ENCODE results near the gene DHRS3.
"Not testable (repeated sequence)": the region's sequence is repeated elsewhere in the genome, so short reads cannot be mapped to it uniquely, and the experiment has no call there.

Gene DHRS3

DNA sequence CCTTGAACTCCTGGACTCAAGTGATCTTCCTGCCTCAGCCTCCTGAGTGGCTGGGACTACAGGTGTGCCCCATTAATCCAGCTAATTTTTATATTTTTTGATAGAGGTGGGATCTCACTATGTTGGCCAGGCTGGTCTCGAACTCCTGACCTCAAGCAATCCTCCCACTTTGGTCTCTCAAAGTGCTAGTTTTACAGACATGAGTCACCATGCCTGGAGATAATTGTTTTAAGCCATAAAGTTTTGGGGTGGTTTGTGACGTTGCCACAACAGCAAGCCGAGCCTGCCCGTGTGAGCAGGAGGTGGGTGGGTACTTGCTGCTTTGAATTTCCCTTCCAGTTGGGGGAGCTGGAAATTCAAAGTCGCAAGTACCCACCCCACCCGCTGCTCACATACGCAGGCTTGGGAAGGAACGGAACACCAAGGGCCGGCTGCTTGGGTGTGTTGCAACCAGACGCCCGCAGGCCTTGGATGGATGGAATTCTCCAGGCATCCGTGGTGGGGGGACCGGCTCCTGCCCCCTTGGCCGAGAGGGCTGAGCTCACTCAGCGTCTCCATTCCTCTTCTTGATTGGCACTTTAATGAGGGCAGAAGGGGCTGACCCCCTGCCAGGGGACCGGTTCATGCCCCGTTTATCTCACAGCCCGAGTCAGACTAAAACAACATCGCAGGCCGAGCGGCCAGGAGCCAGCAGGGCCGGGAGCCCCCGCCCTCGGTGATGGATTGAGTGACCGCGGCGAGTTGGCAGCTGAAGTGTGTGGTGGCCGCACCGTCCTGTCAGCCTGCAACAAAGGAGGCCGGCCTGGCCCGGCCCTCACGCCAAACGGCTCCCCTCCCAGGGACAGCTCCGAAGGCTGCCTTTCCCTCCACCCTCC lies 78.1 kb downstream of the DHRS3 start:
- no peak for DNase-seq (ENCODE audit: low spot score)

DNA sequence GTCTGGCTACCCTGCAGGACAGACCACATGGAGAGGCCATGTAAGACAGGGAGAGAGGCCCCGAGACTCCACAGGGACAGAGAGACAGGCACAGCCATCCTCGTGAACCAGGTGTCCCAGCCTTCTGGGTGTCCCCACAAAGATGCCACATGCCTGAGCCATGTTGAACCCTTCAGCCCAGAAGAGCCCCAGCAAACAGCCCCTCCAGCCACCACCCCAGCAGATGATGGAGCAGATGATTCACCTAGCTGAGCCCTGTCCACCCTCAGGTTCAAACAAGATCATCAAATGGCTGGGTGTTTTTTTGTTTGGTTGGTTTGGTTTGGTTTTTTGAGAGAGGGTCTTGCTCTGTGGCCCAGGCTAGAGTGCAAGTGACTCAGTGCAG lies 78.7 kb downstream of the DHRS3 start:
- no peak for DNase-seq (ENCODE audit: low spot score)

DNA sequence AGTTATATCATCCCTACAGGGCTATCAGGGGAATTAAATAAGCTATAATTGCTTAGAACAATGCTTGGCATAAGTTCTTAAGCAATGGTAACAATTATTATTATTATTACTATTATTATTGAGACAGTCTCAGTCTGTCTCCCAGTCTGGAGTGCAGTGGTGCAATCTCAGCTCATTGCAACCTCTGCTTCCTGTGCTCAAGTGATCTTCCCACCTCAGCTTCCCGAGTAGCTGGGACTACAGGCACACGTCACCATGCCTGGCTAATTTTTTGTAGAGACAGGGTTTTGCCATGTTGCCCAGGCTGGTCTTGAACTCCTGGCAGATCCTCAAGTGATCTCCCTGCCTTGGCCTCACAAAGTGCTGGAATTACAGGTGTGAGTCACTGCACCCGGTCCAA lies 79.5 kb downstream of the DHRS3 start:
- DNase-seq (ENCODE audit: low spot score), result not testable (repeated sequence)

DNA sequence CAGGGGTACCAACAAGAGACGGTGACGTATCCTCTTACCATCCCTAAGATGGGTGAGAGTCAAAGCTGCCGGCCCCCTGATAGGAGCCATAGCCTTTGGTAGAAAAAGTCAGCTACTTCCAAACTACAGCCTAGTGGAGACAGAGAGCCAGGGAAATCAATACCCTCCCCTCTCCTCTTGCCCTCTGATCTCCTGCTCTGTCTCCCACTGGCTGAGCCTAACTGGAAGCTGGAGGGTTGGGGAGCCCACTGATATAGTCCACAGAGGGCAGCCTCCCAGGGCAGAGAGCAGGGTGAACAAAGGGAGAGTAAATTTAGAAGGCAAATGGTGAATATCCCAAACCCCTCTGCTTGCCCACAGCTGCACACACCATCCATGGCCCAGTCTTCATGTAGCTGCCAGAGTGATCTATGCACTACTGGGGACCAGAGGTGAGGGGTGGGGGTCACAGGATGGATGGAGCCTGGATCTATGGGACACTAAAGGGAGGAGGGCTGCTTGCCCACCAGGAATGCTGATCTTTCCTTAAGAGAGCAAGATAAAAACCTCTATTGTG lies 80.0 kb downstream of the DHRS3 start:
- DNase-seq (ENCODE audit: low spot score), result no peak

DNA sequence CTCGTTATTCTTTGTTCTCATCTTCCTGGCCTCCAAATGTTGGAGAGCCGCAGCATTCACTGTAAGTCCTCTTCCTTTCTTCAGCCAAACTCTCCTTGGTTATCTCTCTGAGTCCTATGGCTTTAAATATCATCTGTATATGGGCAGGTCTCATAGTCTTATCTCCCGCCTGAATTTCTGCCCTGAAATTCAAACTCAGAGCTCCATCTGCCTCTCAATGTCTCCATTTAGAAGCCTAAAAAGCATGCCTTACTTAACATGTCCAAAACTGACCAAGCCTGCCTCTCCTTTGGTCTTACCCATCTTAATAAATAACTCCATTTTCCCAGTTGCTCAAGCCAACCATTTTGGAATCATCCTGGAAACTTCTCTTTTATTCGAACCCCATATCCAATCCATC lies 80.7 kb downstream of the DHRS3 start:
- no peak for DNase-seq (ENCODE audit: low spot score)

DNA sequence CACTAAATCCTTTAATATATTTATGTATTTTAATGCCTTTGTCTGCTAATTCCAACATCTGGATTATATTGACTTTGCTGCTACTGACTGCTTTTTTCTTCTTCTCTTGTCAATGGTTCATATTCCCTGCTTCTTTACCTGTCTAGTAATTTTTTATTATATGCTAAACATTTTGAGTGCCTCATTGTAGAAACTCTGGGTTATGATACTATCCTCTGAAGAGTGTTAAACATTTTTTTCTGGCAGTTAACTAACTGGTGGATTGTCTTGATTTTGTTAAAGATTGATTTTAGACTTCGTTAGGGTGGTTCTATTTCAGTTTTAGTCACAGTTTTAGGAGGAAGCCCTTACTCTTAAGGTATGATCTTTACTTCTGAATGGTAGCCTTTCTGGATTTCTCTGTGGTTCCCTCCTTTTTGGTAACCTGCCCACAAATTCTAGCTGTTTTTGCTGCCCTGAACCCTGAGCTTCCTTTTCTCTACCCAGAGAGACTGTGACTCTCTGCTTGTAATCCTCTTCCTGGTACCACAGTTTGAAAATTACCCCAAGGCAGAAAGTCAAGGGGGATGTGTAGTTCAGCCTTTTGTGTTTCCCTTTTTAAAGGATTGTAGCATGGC lies 81.9 kb downstream of the DHRS3 start:
- no peak for DNase-seq (ENCODE audit: low spot score)

DNA sequence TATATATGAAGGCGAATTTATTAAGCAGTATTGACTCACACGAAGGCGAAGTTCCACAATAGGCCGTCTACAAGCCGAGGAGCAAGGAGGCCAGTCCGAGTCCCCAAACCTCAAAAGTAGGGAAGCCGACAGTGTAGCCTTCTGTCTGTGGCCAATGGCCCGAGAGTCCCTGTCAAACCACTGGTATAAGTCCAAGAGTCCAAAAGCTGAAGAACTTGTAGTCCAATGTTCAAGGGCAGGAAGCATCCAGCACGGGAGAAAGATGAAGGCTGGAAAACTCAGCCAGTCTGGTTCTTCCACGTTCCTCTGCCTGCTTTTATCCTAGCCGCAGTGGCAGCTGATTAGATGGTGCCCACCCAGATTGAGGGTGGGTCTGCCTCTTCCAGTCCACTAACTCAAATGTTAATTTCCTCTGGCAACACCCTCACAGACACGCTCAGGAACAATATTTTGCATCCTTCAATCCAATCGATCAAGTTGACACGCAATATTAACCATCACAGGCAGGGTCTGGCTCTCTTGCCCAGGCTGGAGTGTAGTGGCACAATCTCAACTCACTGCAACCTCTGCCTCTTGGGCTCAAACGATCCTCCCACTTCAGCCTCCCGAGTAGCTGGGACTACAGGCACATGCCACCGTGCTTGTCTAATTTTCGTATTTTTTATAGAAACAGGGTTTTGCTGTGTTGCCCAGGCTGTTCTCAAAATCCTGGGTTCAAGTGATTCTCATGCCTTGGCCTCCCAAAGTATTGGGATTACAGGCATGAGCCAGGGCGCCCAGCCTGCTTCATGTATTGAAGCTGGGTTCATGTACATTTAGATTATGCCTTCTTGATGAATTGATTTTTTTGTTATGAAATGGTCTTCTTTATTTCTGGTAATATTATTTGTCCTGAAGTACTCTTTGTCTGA lies 85.3 kb downstream of the DHRS3 start:
- DNase-seq (ENCODE audit: low spot score), result no peak

DNA sequence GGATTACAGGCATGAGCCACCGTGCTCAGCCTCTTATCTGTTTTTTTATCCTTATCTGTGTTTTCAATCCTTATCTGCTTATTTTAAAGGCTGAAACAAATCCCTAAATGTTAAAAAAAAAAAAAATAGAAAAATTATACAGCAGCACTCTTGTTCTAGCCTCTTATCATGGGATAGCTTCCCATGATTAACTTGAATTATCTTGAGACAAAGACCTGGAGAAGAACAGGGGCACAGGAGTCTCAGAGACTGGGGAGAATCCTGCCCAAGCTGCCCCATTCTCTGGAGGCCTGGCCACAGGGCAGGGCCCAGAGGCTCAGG lies 86.9 kb downstream of the DHRS3 start:
- DNase-seq (ENCODE audit: low spot score), result no peak

DNA sequence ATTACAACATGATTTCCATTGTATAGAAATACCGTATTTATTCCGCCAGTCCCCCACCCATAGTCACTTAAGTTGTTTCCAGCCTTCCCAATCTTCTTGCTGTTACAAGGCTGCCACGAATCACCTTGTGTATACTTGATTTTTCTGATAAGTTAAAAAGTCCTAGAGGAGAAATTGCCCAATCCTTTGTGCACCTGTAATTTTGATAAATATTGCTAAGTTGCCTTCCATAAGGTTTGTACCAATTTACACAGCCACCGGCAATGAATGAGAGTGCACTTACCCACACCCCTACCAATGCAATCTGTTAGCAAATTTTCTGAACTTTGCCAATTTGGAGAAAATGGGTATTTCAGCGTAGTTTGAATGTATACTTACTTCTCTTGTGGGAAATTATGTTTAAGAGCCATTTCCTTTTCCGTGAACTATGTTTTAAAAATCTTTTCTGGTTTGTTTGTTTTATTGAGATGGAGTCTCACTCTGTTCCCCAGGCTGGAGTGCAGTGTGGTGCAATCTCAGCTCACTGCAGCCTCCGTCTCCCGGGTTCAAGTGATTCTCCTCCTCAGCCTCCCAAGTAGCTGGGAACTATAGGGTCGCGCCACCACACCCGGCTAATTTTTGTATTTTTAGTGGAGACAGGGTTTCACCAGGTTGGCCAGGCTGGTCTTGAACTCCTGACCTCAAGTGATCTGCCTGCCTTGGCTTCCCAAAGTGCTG lies 87.4 kb downstream of the DHRS3 start:
- no peak for DNase-seq (ENCODE audit: low spot score)

DNA sequence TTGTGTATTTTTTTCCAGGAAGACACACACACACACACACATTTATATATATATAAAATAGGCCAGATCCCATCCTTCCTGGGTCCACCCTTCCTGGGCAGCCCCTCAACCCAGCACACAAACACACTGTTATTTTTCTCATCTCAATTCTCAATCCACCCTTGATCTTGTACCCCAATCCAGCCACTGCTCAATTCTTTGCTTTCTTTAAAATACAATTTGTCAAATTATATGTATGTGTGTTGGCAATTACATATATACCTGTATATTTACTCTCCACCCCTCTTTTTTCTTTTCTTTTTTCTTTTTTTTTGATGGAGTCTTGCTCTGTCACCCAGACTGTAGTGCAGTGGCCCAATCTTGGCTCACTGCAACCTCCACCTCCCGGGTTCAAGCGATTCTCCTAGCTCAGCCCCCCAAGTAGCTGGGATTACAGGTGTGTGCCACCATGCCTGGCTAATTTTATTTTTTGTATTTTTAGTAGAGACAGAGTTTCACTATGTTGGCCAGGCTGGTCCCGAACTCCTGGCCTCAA lies 88.3 kb downstream of the DHRS3 start:
- no peak for DNase-seq (ENCODE audit: low spot score)

DNA sequence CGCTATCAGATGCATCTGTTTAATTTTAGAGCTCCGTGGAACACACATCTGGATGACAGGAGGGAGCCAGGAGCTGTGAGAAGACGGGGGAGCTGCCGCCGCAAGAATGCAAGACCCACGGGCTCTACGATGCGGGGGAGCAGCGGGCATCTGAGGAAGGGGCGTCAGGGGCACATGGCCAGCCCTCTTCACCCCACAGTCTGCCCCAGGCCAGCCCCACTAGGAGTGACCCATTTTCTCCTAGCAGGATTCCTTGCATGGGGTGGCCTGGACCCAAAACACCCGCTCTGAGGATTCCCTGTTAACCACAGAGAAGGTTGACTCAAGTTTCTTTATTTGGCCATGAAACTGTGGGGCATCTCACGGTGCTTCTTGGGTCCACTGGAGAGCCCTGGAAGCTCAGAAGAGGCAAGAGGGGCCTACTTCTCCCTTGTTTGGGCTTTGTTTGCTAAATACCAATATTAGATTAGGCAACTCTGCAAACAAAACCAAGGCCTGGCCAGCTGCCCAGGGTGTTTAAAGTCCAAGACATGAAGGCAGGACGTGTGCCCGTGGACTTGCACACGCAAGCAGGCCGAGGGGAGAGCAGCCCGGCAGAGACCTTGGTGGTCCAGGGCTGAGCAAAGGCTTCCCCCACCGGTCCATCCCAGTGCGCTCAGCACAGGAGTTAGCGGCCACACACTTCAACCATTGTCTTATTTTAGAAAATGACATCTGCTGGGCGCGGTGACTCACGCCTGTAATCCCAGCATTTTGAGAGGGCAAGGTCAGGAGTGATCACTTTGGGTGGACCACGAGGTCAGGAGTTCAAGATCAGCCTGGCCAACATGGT lies 89.8 kb downstream of the DHRS3 start:
- DNase-seq (ENCODE audit: low spot score), result no peak

DNA sequence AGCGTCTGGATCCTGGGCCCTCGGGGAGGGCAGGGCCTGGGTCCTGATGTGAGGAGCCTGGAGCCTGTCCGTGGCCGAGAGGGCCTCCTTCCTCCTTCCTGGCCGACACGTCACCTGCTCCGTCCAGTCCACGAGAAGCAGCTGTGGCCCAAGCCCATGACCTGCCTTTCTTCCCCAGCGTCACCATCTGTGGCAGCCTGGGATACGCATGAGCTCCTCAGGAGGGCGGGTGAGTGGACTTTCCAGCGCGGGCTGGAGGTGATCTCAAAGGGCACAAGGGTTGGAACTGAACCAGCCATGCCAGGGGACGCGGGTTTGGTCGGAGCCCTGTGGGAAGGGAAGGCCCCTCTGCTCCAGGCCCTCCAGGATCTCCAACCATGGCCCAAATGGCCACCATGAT lies 90.4 kb downstream of the DHRS3 start:
- DNase-seq (ENCODE audit: low spot score), result no peak

DNA sequence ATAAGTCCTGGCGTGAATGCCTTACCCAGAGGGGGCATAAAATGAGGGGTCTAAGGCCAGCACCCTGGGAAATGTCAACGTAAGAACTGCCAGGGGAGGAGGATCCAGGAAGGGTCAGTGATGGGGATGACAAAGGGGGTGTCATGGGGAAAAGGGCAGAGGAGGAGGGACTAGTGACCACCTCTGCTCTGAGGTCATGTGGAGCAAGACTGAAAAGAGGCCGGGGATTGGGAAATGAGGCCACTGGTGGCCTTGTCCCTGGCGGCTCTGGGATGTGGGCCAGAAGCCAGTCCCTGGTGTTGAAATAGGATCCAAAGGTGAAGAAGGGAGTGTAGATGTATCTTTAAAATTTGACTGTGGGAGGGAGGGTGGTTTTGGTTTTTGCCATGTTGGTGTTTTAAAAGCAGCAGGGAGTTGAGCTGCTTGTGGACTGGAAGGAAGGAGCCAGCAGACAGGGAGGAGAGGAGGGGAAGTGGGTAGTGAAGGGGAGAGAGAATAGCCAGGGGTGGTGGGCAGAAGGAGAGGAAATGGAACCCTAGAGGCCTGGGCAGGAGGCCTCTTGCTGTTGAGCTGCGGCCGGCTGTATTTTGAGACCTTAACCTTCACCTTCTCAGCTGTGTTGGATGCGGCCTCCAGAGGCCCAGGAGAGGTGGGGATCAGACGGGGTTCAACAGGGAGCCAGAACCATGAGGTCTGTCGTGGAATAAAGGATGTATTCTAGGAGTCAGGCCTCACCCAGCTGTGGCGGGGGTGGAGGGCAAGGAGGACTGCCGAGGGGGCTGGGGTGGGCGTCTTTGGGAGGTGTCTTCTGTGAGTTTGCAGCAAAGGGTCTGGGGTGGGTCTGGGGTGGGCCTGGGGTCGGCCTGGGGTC lies 92.5 kb downstream of the DHRS3 start:
- no peak for DNase-seq (ENCODE audit: low spot score)

DNA sequence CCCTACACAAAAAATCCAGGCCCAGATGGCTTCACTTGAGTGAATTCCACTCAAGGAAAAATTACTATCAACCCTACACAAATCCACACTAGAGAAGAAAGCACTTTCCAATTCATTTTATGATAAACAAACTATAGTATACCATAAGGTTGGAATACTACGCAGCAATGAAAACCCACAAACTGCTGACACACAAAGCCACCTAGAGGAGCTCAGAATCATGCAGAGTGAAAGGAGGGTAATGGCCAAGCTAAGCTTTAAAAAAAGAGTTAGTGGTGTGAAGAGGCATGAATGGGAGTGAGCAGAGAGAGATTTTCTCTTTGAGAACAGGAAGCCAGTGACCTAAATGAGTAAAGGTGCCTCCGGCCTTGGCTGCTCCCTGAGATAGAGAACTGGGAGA lies 93.7 kb downstream of the DHRS3 start:
- no peak for DNase-seq (ENCODE audit: low spot score)

DNA sequence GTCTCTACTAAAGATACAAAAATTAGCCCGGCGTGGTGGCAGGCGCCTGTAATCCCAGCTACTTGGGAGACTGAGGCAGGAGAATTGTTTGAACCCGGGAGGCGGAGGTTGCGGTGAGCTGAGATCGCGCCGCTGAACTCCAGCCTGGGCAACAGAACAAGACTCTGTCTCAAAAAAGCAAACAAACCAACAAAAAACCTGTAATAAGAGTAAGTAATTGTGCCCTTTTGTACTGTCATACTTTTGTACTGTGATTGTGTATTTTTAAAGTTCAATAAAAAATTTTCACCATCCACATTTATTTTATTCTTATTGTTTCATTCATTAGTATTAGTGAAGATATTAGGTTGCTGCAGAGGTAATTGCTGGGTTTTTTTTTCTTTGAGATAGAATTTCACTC lies 95.2 kb downstream of the DHRS3 start:
- not testable (repeated sequence) for DNase-seq (ENCODE audit: low spot score)

DNA sequence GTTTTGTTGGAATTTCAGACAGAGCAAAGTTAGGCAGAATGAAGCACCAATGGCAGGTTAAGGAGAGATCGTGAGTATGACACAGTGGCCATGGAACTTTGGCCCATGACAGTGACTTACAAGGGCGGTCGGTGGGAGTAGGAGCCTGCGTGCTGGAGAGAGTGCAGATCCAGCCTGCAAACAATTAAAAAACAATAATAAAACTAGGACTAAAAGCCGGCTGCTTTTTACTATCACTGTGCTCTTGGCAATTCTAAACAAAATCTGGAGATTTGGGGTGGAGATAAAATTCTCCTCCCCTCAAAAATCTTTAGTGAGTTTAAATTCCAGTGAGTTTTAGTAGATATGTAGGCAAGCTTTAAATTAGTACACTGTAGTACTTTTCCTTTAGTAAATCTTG lies 96.9 kb downstream of the DHRS3 start:
- DNase-seq (ENCODE audit: low spot score), result no peak

DNA sequence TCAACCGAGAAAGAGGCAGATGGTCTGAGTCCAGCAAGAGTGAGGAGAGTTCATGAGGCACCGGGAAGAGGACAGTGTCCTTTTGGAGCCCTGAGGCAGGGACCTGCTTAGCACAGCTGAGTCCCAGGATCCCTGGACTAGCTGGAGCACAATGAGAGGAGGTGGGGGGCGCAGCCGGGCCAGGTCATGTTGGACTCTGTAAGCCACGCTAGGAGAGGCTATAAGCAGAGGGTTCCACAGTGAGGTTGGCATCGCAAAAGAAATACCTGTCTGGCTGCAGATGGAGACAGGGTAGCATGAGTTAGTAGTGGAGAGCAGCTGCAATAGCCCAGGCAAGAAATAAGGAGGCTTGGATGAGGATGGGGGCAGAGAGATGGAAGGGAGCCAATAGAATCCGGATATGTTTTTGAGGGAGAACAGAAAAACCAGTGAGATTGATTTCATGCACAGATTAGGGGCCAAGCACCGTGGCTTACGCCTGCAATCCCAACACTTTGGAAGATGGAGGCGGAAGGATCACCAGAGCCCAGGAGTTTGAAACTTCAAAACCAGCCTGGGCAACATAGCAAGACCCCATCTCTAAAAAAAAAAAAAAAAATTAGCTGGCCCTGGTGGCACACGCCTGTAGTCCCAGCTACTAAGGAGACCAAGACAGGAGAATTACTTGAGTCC lies 98.2 kb downstream of the DHRS3 start:
- no peak for DNase-seq (ENCODE audit: low spot score)

DNA sequence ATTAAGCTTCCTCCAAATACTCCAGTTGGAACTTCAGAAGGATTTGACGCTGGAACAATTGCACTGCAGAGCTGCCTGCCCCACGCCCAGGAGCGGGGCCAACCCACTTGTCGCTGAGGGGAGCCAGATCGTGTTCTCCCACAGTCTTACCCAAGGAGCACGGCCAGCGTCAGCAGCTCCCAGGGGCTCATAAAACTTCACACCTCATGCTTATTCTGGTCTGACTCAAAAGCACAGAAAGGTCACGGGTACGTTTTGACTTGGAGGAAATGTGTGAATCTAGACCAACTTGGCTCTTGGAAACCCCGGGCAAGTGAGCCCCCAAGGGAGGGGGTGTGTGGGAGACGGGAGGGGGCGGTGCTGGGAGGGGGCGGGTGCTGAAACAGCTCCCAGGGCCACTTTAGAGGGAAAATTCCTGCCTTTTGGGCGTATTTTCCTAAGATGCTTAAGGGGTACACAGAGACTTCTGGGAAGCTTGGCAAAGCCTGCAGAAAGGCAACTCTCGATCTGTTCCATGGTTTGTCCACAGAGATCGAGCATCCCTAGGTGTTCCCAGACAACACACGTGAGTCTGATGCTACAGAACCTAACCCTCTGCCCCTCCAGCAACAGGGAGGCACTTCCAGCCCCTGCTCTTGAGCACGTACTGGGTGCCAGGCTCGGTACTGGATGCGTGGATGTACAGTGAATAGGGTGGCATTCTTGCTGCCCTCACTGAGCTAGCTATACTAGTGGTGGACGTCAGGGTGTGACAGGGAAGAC lies 98.9 kb downstream of the DHRS3 start:
- DNase-seq (ENCODE audit: low spot score), result no peak

Measured in kidney capillary endothelial cell (primary cell).